Retinal pigment epithelial cell (primary cell): ENCODE data around the gene ATP8B1.
"Not testable (repeated sequence)": the region's sequence is repeated elsewhere in the genome, so short reads cannot be mapped to it uniquely, and the experiment has no call there.

ENCODE experiments used
- DNase-seq: peaks from one replicate; pipeline ENCODE4 v3.0.0-alpha.2; 2010; ENCODE audit warnings: low read depth
- H3K4me3 ChIP-seq: 2 replicates; pipeline ENCODE4 v1.5.1; 2011; ENCODE audit warnings: mild to moderate bottlenecking, low read length, control low read depth, moderate library complexity
- TF ChIP-seq, protein P1 (sequence below): conservative IDR thresholded peaks from 2 replicates; pipeline ENCODE4 v1.5.1; 2011; ENCODE audit warnings: low read depth, low read length, control low read depth, inconsistent platforms

Gene ATP8B1

DNA sequence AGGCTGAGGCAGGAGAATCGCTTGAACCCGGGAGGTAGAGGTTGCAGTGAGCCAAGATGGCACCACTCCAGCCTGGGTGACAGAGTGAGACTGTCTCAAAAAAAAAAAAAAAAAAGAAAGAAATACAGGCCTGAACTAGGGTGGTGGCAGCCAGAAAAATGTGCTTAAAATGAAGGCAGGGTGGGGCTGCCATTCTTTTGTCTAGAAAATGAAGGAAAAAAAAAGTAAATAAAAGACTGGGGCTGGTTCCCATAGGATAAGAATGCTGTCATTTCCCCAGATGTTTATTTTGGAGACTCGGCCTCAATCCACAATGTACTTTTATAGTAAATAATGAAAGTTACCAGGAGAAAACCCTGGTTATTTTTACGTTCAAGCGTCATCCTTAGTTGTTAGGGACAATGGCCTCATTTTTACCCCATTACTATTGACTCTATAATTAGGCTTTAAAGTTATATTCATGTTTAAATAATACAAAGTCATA, 58.9 kb downstream of the ATP8B1 start:
- TF ChIP-seq, protein P1, sequence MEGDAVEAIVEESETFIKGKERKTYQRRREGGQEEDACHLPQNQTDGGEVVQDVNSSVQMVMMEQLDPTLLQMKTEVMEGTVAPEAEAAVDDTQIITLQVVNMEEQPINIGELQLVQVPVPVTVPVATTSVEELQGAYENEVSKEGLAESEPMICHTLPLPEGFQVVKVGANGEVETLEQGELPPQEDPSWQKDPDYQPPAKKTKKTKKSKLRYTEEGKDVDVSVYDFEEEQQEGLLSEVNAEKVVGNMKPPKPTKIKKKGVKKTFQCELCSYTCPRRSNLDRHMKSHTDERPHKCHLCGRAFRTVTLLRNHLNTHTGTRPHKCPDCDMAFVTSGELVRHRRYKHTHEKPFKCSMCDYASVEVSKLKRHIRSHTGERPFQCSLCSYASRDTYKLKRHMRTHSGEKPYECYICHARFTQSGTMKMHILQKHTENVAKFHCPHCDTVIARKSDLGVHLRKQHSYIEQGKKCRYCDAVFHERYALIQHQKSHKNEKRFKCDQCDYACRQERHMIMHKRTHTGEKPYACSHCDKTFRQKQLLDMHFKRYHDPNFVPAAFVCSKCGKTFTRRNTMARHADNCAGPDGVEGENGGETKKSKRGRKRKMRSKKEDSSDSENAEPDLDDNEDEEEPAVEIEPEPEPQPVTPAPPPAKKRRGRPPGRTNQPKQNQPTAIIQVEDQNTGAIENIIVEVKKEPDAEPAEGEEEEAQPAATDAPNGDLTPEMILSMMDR: no peak
- H3K4me3 ChIP-seq: no peak overlapping the region
- DNase-seq: no peak

GRCh38 chr18:57743008-57743407, 60.1 kb downstream of the ATP8B1 start:
- TF ChIP-seq, protein P1: no peak
- no peak overlapping the region for H3K4me3 ChIP-seq
- DNase-seq: peak; percentile 40

- TF ChIP-seq, protein P1: no peak
- DNase-seq: no peak
- no peak overlapping the region for H3K4me3 ChIP-seq
These were observed 61.8 kb downstream of the ATP8B1 start for GRCh38 chr18:57741273-57741672.

DNA sequence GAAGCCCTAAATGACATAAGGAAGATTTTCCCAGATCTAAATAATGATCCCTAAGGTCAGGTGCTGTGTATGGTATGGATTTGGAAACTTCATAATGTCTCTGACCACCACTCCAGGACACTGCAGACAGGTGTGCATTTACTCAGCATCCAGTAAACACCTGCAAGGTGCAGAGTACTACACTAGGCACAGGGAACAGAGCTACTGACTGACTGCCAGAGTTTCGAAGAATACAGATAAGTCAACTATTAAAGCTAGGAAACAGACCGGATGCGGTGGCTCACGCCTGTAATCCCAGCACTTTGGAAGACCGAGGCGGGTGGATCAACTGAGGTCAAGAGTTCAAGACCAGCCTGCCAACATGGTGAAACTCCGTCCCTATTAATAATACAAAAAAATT, 65.0 kb downstream of the ATP8B1 start:
- H3K4me3 ChIP-seq: no peak overlapping the region
- DNase-seq: no peak
- TF ChIP-seq, protein P1: no peak

- H3K4me3 ChIP-seq: no peak overlapping the region
- TF ChIP-seq, protein P1: no peak
- peak; percentile 77 for DNase-seq
These were observed 65.6 kb downstream of the ATP8B1 start for GRCh38 chr18:57737400-57738060.

DNA sequence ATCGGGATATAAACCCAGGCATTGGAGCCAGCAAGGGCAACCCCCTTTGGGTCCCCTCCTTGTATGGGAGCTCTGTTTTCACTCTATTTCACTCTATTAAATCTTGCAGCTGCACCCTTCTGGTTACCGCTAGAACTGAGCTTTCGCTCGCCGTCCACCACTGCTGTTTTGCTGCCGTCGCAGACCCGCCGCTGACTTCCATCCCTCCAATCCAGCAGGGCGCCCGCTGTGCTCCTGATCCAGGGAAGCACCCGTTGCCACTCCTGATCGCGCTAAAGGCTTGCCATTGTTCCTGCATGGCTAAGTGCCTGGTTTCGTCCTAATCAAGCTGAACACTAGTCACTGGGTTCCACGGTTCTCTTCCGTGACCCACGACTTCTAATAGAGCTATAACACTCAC, 68.1 kb downstream of the ATP8B1 start:
- not testable (repeated sequence) for H3K4me3 ChIP-seq, DNase-seq

GRCh38 chr18:57733861-57734260, 69.3 kb downstream of the ATP8B1 start:
- H3K4me3 ChIP-seq: no peak overlapping the region
- no peak for DNase-seq

More at GRCh38 chr18:57733861-57734260, 69.3 kb downstream of the ATP8B1 start:
- TF ChIP-seq, protein P1: no peak
